ENCODE results near the gene HMBS.

The HMBS gene

DNA sequence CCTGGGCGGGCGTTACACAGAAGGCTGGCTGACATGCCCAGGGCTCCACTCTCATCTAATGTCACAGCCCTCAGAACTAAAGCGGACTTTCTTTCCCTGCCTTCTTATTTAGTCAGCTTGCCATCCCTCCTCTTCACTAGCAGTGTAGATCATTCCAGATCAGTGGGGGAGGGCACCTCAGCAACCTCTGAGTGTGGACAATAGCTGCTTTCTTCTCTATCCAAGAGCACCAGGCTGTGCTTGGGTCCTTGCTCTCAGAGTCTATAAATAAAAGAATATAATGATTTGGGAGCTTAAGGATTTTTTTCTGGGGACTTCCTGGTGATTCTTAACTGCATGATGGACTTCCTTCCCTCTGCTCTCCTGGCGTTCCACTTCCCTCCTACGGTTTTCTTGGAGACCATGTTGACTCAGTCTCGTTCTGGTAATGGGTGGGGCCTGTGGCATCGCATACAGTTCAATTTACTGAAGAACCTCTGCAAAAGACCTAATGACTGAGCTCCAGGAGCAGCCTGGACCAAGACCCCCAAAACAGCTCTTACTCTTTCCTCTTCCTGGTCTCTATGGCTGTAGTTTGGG lies 2.9 kb upstream of the HMBS start:
- DNase-seq (ENCODE audit: low spot score) = no peak
- Histone ChIP-seq H3K9me3 (ENCODE audit: severe bottlenecking) (no peaks in the 10 kb centered on the region), H3K27me3 (ENCODE audit: insufficient read depth, poor library complexity, severe bottlenecking) (no peaks in the 10 kb centered on the region), H3K4me1 (ENCODE audit: insufficient read depth, poor library complexity, severe bottlenecking) (peaks cover 5% of the 10 kb centered on the region), H3K36me3 (ENCODE audit: low read depth) (peaks cover 50% of the 10 kb centered on the region), H3K27ac (ENCODE audit: poor library complexity, severe bottlenecking) (no peak overlapping the region), H3K4me3 (ENCODE audit: severe bottlenecking) (no peak overlapping the region)
- ATAC-seq (ENCODE audit: low read depth) = no peak
- TF ChIP-seq, protein P1, sequence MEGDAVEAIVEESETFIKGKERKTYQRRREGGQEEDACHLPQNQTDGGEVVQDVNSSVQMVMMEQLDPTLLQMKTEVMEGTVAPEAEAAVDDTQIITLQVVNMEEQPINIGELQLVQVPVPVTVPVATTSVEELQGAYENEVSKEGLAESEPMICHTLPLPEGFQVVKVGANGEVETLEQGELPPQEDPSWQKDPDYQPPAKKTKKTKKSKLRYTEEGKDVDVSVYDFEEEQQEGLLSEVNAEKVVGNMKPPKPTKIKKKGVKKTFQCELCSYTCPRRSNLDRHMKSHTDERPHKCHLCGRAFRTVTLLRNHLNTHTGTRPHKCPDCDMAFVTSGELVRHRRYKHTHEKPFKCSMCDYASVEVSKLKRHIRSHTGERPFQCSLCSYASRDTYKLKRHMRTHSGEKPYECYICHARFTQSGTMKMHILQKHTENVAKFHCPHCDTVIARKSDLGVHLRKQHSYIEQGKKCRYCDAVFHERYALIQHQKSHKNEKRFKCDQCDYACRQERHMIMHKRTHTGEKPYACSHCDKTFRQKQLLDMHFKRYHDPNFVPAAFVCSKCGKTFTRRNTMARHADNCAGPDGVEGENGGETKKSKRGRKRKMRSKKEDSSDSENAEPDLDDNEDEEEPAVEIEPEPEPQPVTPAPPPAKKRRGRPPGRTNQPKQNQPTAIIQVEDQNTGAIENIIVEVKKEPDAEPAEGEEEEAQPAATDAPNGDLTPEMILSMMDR (IDR thresholded peaks at IDR 0.05; ENCODE audit: poor library complexity, severe bottlenecking) = no peak

- DNase-seq (ENCODE audit: low spot score) (no peak), ATAC-seq (ENCODE audit: low read depth) (peak; percentile 28)
- Histone ChIP-seq H3K4me1 (ENCODE audit: insufficient read depth, poor library complexity, severe bottlenecking) (peaks cover 12% of the 10 kb centered on the region), H3K36me3 (ENCODE audit: low read depth) (peaks cover 21% of the 10 kb centered on the region), H3K27ac (ENCODE audit: poor library complexity, severe bottlenecking) (peak overlapping the region; percentile 53), H3K9me3 (ENCODE audit: severe bottlenecking) (no peaks in the 10 kb centered on the region), H3K4me3 (ENCODE audit: severe bottlenecking) (peak overlapping the region; percentile 91), H3K27me3 (ENCODE audit: insufficient read depth, poor library complexity, severe bottlenecking) (no peaks in the 10 kb centered on the region)
- TF ChIP-seq, protein P1 (IDR thresholded peaks at IDR 0.05; ENCODE audit: poor library complexity, severe bottlenecking) = no peak
Measured at GRCh38 chr11:119085437-119085847, 761 bp downstream of the HMBS start.

DNA sequence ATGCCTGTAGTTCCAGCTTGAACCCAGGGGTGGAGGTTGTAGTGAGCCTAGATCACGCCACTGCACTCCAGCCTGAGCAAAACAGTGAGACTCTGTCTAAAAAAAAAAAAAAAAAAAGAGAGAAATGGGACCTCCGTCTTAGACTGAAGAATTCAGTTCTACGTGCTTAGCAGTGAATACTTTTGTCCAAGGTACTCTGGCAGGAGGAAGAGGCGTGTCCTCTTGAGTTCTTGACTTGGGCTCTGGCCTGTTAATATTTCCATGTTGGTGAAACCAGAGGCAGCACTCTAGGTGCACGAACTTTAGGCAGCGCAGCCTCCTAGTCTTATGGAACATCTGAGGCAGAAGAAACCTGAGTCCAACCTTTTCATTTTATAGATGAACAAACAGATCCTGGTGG lies 2.4 kb downstream of the HMBS start:
- no peak for ATAC-seq (ENCODE audit: low read depth)
- peaks cover 7% of the 10 kb centered on the region; the same call in 1 of the 2 replicates for H3K36me3 ChIP-seq (ENCODE audit: low read depth)
- H3K4me3 ChIP-seq (ENCODE audit: severe bottlenecking) = no peak overlapping the region
- peak overlapping the region; percentile 17 for H3K27ac ChIP-seq (ENCODE audit: poor library complexity, severe bottlenecking)
- H3K4me1 ChIP-seq (ENCODE audit: insufficient read depth, poor library complexity, severe bottlenecking) = peaks cover 12% of the 10 kb centered on the region
- no peak for DNase-seq (ENCODE audit: low spot score)
- TF ChIP-seq, protein P1 (IDR thresholded peaks at IDR 0.05; ENCODE audit: poor library complexity, severe bottlenecking) = no peak
- no peaks in the 10 kb centered on the region for H3K9me3 ChIP-seq (ENCODE audit: severe bottlenecking)
- H3K27me3 ChIP-seq (ENCODE audit: insufficient read depth, poor library complexity, severe bottlenecking) = no peaks in the 10 kb centered on the region

DNA sequence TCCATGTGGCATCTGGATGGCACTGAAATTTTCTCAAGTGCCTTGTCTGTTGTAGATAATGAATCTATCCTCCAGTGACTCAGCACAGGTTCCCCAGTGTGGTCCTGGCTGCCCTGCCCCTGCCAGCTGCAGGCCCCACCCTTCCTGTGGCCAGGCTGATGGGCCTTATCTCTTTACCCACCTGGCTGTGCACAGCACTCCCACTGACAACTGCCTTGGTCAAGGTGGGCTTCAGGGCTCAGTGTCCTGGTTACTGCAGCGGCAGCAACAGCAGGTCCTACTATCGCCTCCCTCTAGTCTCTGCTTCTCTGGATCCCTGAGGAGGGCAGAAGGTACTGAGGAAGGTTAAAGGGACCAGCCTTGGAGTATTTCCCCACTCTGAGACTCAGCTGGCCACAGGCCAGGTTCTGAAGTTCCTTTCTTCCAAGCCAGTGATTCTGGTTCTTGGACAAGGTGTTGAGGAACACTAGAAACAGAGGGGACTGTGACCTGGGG lies 3.1 kb downstream of the HMBS start:
- TF ChIP-seq, protein P1 (IDR thresholded peaks at IDR 0.05; ENCODE audit: poor library complexity, severe bottlenecking) = no peak
- Histone ChIP-seq H3K27ac (ENCODE audit: poor library complexity, severe bottlenecking) (peak overlapping the region; percentile 17), H3K4me3 (ENCODE audit: severe bottlenecking) (no peak overlapping the region), H3K36me3 (ENCODE audit: low read depth) (peaks cover 14% of the 10 kb centered on the region), H3K9me3 (ENCODE audit: severe bottlenecking) (no peaks in the 10 kb centered on the region), H3K4me1 (ENCODE audit: insufficient read depth, poor library complexity, severe bottlenecking) (peaks cover 12% of the 10 kb centered on the region), H3K27me3 (ENCODE audit: insufficient read depth, poor library complexity, severe bottlenecking) (no peaks in the 10 kb centered on the region)
- DNase-seq (ENCODE audit: low spot score) (no peak), ATAC-seq (ENCODE audit: low read depth) (no peak)

GRCh38 chr11:119088406-119088805 lies 3.7 kb downstream of the HMBS start:
- Histone ChIP-seq H3K4me3 (ENCODE audit: severe bottlenecking) (no peak overlapping the region), H3K27ac (ENCODE audit: poor library complexity, severe bottlenecking) (no peak overlapping the region), H3K9me3 (ENCODE audit: severe bottlenecking) (no peaks in the 10 kb centered on the region), H3K4me1 (ENCODE audit: insufficient read depth, poor library complexity, severe bottlenecking) (peaks cover 12% of the 10 kb centered on the region), H3K27me3 (ENCODE audit: insufficient read depth, poor library complexity, severe bottlenecking) (no peaks in the 10 kb centered on the region), H3K36me3 (ENCODE audit: low read depth) (peaks cover 20% of the 10 kb centered on the region)
- no peak for ATAC-seq (ENCODE audit: low read depth)
- TF ChIP-seq, protein P1 (IDR thresholded peaks at IDR 0.05; ENCODE audit: poor library complexity, severe bottlenecking) = no peak
- no peak for DNase-seq (ENCODE audit: low spot score)

All from RWPE2 (cell line).